ENCODE results near the gene OGA. TPM values are rescaled to one million over a fixed set of nuclear protein-coding genes. Genes with fewer than 3 reads are reported as not detected.
A peak's percentile ranks its signal among the peaks of the same experiment; 100 is the strongest.

Gene OGA
- 100 to 1,000 TPM; 207 to 212 TPM for total RNA-seq

DNA sequence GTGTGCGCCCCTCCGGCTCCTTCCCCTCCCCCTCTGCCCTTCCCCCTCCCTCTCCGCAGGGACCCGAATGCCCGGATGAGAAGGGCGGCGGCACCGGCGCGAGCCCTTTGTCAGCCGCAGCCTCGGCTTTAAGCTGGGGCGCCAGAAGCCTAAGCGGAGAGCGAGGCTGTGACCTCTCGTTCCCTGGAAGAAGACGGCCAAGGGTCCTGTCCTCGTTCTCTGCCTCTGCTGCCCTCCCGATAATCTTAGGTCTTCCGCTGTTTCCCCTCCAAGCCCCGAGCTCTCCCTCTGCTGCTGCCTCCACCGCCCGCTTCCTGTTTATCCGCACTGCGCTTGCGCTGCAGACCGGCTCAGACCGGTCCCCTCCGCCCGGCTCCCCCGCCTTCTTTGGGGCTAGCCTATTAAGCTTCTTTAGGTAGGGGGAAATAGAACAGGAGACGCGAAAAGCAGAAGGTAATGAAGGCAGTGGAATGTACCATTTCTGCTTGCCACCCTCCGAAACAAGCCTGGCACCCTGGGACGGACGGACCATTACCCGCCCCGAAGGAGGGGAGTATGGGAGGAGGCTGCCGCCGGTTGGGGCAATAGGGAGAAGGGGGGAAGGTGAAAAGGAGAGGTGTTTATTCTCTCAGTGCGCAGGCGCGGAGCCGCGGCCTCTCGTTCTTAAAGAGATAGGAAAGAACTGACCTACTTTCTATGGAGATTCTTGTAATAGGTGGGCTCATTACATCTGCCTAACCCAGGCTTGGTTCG is at the start of gene OGA:
Gene OGA, minus strand, starts transcription at position 326 of the 753 bp plus-strand sequence. CDS start 422 bp downstream, outside the sequence.
- POLR2A ChIA-PET: interaction anchor here (0.6 to 4.7 kb wide), 21 partner anchors 10 to 576 kb away, joined by 3 to 69 read pairs (median 5); partner anchors contain the start of genes ARMH3, KCNIP2, NOLC1 and NPM3
- ATAC-seq (ENCODE audit: low read depth): peak; percentile 92
- Mint-ChIP-seq H3K27me3 (no peaks in the 10 kb centered on the region), H3K36me3 (peaks cover 24% of the 10 kb centered on the region), H3K27ac (peak within 1 kb of the TSS; percentile 99), H3K4me1 (peaks cover 35% of the 10 kb centered on the region), H3K4me3 (peak within 1 kb of the TSS; percentile 96), H3K9me3 (no peaks in the 10 kb centered on the region)
- peak; percentile 95 for DNase-seq

DNA sequence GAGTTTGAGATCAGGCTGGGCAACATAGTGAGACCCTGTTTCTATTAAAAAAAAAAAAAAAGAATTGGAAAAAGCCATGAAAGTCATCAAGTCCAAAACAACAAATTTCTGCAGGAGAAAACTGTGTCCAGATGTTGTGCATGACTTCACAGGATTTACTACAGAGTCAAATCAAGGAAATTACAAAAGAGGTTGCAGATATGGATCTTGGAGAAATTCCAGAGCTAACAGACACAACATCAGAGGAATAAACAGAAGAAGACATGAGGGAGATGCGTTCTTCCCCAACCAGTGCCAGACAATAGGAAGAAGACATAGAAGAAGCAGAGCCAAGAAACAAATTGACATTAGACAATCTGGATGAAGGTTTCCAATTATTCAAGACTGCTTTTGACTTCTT is 49.7 kb upstream of the OGA start:
- DNase-seq: no peak
- H3K4me1 Mint-ChIP-seq: no peaks in the 10 kb centered on the region
- no peak overlapping the region for H3K4me3 Mint-ChIP-seq
- no peak for ATAC-seq (ENCODE audit: low read depth)
- no peaks in the 10 kb centered on the region for H3K27me3 Mint-ChIP-seq
- POLR2A ChIA-PET: interaction anchor here (0.7 kb wide), 1 partner anchor 1622 kb away, joined by 3 read pairs; no protein-coding TSS in a partner anchor
- H3K27ac Mint-ChIP-seq: no peak overlapping the region
- H3K9me3 Mint-ChIP-seq: no peaks in the 10 kb centered on the region
- H3K36me3 Mint-ChIP-seq: peaks cover 19% of the 10 kb centered on the region

DNA sequence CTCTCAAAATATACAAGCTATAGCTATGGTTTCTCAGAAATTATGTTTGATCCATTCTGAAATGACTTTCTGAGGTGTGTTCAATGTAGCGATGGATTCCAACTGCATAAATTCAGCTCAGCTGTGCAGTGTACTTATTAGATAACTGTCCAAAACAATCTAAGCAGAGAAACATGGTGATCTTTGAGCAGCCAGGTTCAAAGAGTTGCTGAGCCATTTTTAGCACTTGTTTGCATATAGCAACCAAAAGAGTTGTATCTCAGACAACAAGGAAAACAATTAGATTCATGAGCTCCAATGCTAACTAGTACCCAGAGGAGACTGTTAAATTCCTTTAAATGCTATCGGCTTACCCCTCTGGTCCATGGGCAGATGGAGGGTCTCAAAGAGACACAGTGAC is 41.3 kb upstream of the OGA start:
- DNase-seq (no peak), ATAC-seq (ENCODE audit: low read depth) (no peak)
- POLR2A ChIA-PET: no interaction called here
- no peak overlapping the region for H3K27ac Mint-ChIP-seq
- H3K27me3 Mint-ChIP-seq: no peaks in the 10 kb centered on the region
- peaks cover 38% of the 10 kb centered on the region for H3K36me3 Mint-ChIP-seq
- no peak overlapping the region for H3K4me3 Mint-ChIP-seq
- H3K9me3 Mint-ChIP-seq: peaks cover 6% of the 10 kb centered on the region
- peaks cover 6% of the 10 kb centered on the region for H3K4me1 Mint-ChIP-seq

DNA sequence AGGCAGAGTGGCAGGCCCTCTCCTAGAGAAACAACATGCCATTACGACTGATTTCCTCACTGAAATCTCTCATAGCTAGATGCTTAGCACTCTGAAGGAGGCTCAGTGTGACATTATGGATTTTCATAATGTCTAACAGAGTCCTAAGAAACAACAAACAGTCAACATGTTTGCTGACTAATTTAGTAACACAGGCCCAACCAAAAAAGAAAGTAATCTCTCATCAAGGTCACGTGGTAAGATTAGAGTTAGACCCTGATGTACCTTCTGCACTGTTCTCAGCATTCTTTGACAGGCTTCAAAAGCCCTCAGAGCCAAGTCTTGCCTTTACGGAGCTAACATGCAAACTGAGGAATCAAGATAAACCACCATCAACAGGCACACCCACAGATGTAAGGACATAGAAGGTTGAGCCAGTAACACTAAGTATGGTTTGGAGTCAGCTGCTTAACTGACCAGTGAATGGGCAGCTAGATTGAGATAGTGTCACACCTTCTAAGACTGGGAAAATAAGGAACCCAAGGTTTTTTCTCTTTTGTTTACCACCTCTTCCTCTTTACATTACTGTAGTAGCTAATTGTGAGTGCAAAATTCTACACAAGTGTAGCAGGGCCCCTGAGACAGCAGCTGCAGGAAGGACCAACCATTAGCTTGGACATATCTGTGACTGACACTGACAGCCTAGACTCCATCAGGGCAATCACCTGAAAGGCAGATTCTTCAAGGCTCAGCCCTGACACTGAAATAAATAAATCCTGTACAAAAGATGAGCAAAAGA is 40.7 kb upstream of the OGA start:
- DNase-seq (no peak), ATAC-seq (ENCODE audit: low read depth) (no peak)
- Mint-ChIP-seq H3K4me3 (no peak overlapping the region), H3K4me1 (peaks cover 6% of the 10 kb centered on the region), H3K36me3 (peaks cover 33% of the 10 kb centered on the region), H3K9me3 (peaks cover 6% of the 10 kb centered on the region), H3K27me3 (no peaks in the 10 kb centered on the region), H3K27ac (no peak overlapping the region)
- POLR2A ChIA-PET: interaction anchor here (0.6 kb wide), 1 partner anchor 202 kb away, joined by 7 read pairs; no protein-coding TSS in a partner anchor

DNA sequence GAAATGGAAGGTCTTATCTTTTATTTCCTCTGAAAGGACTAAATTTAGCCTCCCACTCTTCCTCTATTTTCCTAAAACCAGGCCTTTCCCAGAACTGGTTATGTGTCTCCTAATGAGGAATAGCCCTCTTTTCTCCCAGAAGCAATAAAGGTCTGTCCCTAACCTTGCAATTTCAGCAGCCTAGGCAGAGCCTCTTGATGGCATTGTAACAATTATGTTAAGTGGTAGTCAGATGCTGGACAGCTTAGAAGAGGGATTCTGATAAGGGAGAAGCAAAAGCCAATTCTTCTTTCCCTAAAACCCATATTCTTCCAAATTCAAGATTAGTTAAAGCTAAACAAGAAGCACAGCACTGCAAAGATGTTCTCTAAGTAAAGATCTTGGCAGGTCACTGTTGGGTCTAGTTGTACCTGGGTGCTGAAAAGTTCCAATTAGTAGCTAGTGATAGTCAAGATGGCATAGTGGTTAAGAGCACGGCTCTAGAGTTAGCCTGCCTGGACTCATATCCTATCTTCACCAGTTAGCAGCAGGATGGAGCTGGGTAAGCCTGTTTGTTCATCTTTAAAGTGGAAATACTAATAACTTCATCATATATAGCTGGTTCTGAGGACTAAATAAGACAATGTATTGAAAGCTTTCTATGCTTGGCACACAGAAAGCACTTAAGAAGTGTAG is 39.7 kb upstream of the OGA start:
- POLR2A ChIA-PET: no interaction called here
- H3K4me1 Mint-ChIP-seq: peaks cover 6% of the 10 kb centered on the region
- H3K36me3 Mint-ChIP-seq: peaks cover 33% of the 10 kb centered on the region
- ATAC-seq (ENCODE audit: low read depth) (no peak), DNase-seq (no peak)
- no peaks in the 10 kb centered on the region for H3K27me3 Mint-ChIP-seq
- peaks cover 6% of the 10 kb centered on the region for H3K9me3 Mint-ChIP-seq
- H3K27ac Mint-ChIP-seq: no peak overlapping the region
- H3K4me3 Mint-ChIP-seq: no peak overlapping the region

DNA sequence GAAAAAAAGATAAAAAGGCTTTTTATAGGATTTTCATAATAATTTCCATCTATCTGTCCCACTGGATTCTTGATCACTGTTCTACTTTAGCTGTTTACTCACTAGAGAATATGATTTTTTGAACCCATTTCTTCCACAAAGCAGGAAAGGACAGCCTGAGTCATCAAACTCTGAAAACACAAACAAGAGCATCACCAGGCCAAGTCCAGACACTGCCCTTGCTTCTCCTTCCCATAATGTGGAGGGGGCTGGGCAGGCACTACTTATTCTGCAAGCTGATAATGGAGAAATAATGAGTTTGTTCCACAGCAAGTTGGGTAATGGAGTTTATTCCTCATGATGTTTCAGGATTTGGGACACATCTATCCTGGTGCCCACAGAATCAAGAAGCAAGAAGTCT is 38.4 kb upstream of the OGA start:
- Mint-ChIP-seq H3K9me3 (peaks cover 6% of the 10 kb centered on the region), H3K27me3 (no peaks in the 10 kb centered on the region), H3K4me1 (peaks cover 6% of the 10 kb centered on the region), H3K27ac (no peak overlapping the region), H3K36me3 (peaks cover 26% of the 10 kb centered on the region), H3K4me3 (no peak overlapping the region)
- no peak for DNase-seq
- no peak for ATAC-seq (ENCODE audit: low read depth)
- POLR2A ChIA-PET: no interaction called here

DNA sequence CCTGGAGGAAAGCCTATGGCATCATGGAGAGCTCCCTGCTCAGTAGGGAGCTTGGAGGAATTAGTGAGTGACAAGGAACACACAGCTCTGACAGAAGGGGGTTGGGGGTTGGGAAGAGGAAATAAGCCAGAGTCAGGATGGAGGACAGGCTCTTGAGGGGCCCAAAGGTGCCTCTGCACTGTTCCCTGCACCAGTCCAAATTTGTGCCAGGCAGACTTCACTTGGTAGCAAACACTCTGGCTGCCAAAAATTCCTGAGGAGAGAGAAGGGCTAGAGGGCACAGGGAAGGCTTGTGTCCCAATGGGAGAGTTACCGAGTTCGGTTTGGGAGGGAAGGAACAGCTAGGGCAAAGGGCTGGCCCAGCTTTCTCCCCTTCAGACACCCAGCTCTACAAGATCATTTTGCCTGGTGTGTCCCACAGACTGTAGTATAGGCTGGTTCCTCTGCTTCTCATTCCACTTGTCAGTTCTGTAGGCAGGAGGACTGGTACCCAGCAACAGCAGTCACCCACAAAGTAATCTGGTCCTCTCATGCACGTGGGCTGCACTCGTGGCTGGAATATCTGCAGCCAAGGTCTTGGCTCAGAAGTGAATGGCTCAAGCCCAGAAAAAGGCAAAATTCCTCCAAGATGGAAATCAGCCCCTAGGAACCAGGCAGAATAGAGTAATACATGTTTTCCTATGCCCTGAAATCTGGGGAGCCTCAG is 33.3 kb upstream of the OGA start:
- H3K4me3 Mint-ChIP-seq: no peak overlapping the region
- H3K9me3 Mint-ChIP-seq: no peaks in the 10 kb centered on the region
- H3K27ac Mint-ChIP-seq: no peak overlapping the region
- POLR2A ChIA-PET: no interaction called here
- H3K27me3 Mint-ChIP-seq: no peaks in the 10 kb centered on the region
- H3K4me1 Mint-ChIP-seq: peaks cover 4% of the 10 kb centered on the region
- no peaks in the 10 kb centered on the region for H3K36me3 Mint-ChIP-seq
- no peak for ATAC-seq (ENCODE audit: low read depth)
- DNase-seq: no peak

DNA sequence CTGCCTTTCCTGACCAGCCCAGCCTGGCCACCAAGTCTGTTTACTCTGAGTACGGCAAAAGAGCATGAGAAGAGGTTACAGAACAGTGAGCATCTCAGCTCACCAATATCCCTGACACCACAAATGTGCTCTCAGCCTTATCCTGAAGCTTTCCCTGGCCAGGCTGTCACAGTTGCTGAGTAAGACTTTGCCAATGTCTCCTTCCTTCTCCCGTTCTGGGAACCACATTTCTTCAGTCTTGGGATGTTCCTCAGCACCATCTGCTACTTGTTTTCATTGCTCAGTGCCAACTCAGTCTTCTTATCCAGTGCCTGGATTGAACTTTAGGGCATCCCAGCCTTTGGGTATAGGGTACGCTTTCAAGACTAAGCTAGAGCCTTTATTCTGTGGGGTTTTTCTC is 32.5 kb upstream of the OGA start:
- POLR2A ChIA-PET: interaction anchor here (0.5 kb wide), 1 partner anchor 56 kb away, joined by 3 read pairs; no protein-coding TSS in a partner anchor
- no peak overlapping the region for H3K27ac Mint-ChIP-seq

DNA sequence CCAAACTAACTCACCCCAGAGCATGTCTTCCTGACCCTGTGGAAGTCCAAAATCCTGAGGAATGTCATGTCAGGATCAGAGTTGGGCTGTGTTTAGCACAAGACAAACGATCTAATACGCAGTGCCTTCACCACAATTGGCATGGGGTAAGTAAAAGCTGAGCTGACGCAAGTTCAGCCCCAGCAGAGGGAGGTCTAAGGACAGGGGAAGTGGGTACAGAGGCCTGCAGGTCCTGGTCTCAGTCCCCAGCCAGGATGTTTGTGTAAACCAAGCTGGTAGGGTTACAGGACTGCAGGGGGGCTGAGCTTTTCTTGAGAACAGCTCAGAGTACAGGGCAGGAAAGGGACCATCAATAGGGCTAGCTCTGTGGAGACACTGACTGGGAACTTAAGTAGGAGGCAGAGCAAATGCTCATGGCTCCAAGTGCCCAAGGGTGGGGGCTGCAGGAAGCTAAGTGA is 30.7 kb upstream of the OGA start:
- no peak overlapping the region for H3K27ac Mint-ChIP-seq
- DNase-seq: no peak

More for the DNA sequence above, 32.5 kb upstream of the OGA start:
- Mint-ChIP-seq H3K9me3 (no peaks in the 10 kb centered on the region), H3K27me3 (no peaks in the 10 kb centered on the region), H3K4me3 (no peak overlapping the region), H3K36me3 (no peaks in the 10 kb centered on the region), H3K4me1 (peaks cover 4% of the 10 kb centered on the region)
- DNase-seq: no peak
- no peak for ATAC-seq (ENCODE audit: low read depth)

DNA sequence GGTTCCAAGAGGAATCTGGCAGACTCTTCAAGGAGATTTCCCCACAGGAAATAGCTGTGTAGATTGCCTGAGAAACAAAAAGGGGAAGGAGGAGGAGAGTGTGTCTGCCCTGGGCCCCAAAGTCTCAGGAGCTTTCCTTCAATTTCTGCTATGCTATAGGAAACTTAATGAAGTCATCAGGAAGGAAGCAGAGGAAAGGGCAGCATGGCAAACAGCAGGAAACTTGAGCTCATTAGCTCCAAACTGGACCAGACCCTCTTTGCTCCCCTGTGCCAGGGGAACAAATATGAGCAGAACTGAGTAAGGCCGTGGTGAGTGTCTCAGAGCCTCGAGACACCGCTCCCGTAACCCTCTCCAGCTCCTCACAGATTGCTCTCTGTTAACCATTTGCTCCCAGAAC is 30.2 kb upstream of the OGA start:
- H3K27me3 Mint-ChIP-seq: peaks cover 7% of the 10 kb centered on the region
- DNase-seq (no peak), ATAC-seq (ENCODE audit: low read depth) (no peak)
- POLR2A ChIA-PET: no interaction called here
- no peak overlapping the region for H3K4me3 Mint-ChIP-seq
- peaks cover 9% of the 10 kb centered on the region for H3K4me1 Mint-ChIP-seq
- H3K9me3 Mint-ChIP-seq: no peaks in the 10 kb centered on the region
- H3K27ac Mint-ChIP-seq: no peak overlapping the region
- H3K36me3 Mint-ChIP-seq: no peaks in the 10 kb centered on the region

More for the DNA sequence above, 30.7 kb upstream of the OGA start:
- no peaks in the 10 kb centered on the region for H3K36me3 Mint-ChIP-seq
- no peak for ATAC-seq (ENCODE audit: low read depth)
- POLR2A ChIA-PET: interaction anchor here (0.5 kb wide), 1 partner anchor 956 kb away, joined by 3 read pairs; no protein-coding TSS in a partner anchor
- H3K9me3 Mint-ChIP-seq: no peaks in the 10 kb centered on the region
- peaks cover 7% of the 10 kb centered on the region for H3K27me3 Mint-ChIP-seq
- no peak overlapping the region for H3K4me3 Mint-ChIP-seq
- peaks cover 9% of the 10 kb centered on the region for H3K4me1 Mint-ChIP-seq

DNA sequence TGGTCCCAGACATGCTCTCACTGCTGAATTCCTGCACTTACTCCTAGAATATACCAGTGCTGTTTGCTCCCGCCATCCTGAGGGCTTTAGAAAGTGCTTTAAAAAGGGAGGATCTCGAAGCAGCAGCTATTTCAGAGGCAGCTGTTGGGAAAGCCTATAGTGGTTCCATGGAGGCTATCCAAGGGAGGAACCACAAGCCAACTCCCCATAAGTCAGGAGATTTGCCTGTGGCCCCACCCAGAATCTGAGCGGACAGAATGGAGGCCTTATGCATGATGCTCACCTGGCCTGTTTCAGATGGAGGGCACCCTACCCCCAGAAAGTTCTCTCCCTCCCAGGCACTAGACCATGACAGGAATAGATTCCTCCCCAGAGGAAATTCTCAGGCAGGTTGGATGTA is 27.6 kb upstream of the OGA start:
- Mint-ChIP-seq H3K27me3 (peaks cover 19% of the 10 kb centered on the region), H3K27ac (no peak overlapping the region), H3K36me3 (no peaks in the 10 kb centered on the region), H3K4me3 (no peak overlapping the region), H3K4me1 (peaks cover 22% of the 10 kb centered on the region), H3K9me3 (no peaks in the 10 kb centered on the region)
- ATAC-seq (ENCODE audit: low read depth): no peak
- DNase-seq: no peak
- POLR2A ChIA-PET: no interaction called here

DNA sequence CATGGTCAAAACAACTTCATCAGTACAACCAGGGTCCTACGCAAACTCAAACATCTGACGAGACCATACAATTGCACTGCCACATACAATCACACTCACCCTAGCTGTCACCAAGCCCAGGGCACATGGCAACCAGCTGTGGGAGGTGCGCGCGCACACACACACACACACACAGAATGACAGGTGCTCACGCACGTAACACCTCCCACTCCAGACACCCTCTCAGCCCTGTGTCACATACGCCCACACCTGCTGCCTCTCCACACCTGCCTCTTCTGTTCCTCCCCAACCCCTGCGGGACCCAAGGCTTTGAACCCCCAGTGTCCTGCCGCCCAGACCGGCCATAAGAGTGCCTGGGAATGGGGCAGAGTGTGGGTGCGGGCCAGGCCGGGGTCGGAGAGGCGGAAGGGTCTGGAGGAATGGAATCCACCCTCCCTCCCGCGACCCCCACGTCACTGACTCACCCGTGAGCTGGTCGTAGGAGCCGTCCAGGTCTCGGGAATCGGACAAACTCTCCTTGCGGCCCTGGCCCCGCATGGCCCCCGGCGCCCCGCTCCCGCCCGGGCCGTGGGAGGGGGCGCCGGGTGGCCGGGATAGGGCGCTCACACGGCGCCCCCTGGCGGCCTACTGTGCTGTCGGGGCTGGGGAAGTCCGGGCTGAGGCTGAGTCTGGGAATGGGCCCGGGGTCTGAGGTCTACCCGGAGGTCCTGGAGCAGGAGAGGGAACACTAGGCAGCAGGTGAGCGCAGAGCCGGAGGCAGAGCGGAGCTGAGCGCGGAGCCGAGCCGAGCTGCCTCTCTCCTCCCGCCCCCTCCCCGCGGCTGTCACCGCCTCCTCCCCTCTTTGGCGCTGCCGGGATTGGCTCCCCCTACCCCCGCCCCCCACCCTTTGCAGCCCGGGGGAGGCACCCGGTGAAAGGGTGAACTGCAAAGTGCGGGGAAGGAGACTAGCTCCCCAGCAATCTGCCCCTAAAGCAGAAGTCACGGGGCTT is 25.1 kb upstream of the OGA start, which contains the start of gene KCNIP2:
Gene KCNIP2, minus strand, starts transcription at position 769 of the 990 bp plus-strand sequence. Its CDS starts 232 bp downstream, at position 537.
- POLR2A ChIA-PET: interaction anchor here (1.4 kb wide), 1 partner anchor 25 kb away, joined by 5 read pairs; the partner anchor contains the start of gene OGA
- peaks cover 21% of the 10 kb centered on the region for H3K27me3 Mint-ChIP-seq
- H3K27ac Mint-ChIP-seq: no peak within 1 kb of the TSS
- no peaks in the 10 kb centered on the region for H3K36me3 Mint-ChIP-seq
- peak within 1 kb of the TSS; percentile 59 for H3K4me3 Mint-ChIP-seq
- peak; percentile 58 for DNase-seq
- no peaks in the 10 kb centered on the region for H3K9me3 Mint-ChIP-seq
- H3K4me1 Mint-ChIP-seq: peaks cover 31% of the 10 kb centered on the region
- peak; percentile 11 for ATAC-seq (ENCODE audit: low read depth)

All from activated naive CD8-positive, alpha-beta T cell treated with anti-CD3 and anti-CD28 coated beads, Interleukin-2, amount 10 ng/mL, durations not matched to agents 7 days and 5 days (primary cell).